HG02642 (cell line): ENCODE results near the gene CD6.
A peak's percentile ranks its signal among the peaks of the same experiment; 100 is the strongest.
"Not testable (repeated sequence)": the region's sequence is repeated elsewhere in the genome, so short reads cannot be mapped to it uniquely, and the experiment has no call there.

ENCODE experiments used
- ATAC-seq: cut with Tn5 transposase; IDR thresholded peaks from one replicate; pipeline ENCODE4 v1.9.1; 2021; ENCODE audit warnings: mild to moderate bottlenecking; ENCODE audit not compliant: unreplicated experiment, poor library complexity

CD6 gene

GRCh38 chr11:61048368-61049062 lies 77.0 kb downstream of the CD6 start:
- no peak for ATAC-seq

- ATAC-seq: no peak
Measured at GRCh38 chr11:61049063-61049377, 77.5 kb downstream of the CD6 start.

- no peak for ATAC-seq
Measured at GRCh38 chr11:61049859-61050258, 78.4 kb downstream of the CD6 start.

GRCh38 chr11:61052182-61052972 lies 80.9 kb downstream of the CD6 start:
- no peak for ATAC-seq

- no peak for ATAC-seq
Measured at GRCh38 chr11:61053191-61053590, 81.7 kb downstream of the CD6 start.

GRCh38 chr11:61054513-61054912 lies 83.0 kb downstream of the CD6 start:
- no peak for ATAC-seq

GRCh38 chr11:61054927-61055562 lies 83.6 kb downstream of the CD6 start:
- no peak for ATAC-seq

- ATAC-seq: no peak
Measured at GRCh38 chr11:61055776-61056175, 84.3 kb downstream of the CD6 start.

GRCh38 chr11:61056571-61056970 lies 85.1 kb downstream of the CD6 start:
- ATAC-seq: no peak

- ATAC-seq: no peak
Measured at GRCh38 chr11:61056981-61057380, 85.5 kb downstream of the CD6 start.

- ATAC-seq: no peak
Measured at GRCh38 chr11:61057615-61058014, 86.1 kb downstream of the CD6 start.

GRCh38 chr11:61058583-61059259 lies 87.2 kb downstream of the CD6 start:
- no peak for ATAC-seq

- no peak for ATAC-seq
Measured at GRCh38 chr11:61059260-61059752, 87.8 kb downstream of the CD6 start.

GRCh38 chr11:61061081-61061826 lies 89.8 kb downstream of the CD6 start:
- peak; percentile 85 for ATAC-seq

GRCh38 chr11:61062181-61062930 lies 90.9 kb downstream of the CD6 start:
- no peak for ATAC-seq

GRCh38 chr11:61065236-61065635 lies 93.8 kb downstream of the CD6 start:
- ATAC-seq: not testable (repeated sequence)

GRCh38 chr11:61065955-61066638 lies 94.6 kb downstream of the CD6 start:
- no peak for ATAC-seq

GRCh38 chr11:61066645-61067044 lies 95.2 kb downstream of the CD6 start:
- ATAC-seq: no peak
